GM23248 (cell line): ENCODE data around the gene PIM1. TPM values are rescaled to one million over a fixed set of nuclear protein-coding genes. Genes with fewer than 3 reads are reported as not detected.

ENCODE experiments used
- DNase-seq: peaks from one replicate; pipeline ENCODE4 v3.0.0-alpha.2; 2015
- H2AFZ ChIP-seq: fragments of 200-600 bp; sonication (generic); 2 replicates; pipeline ENCODE4 v1.6.1; 2016; ENCODE audit warnings: antibody characterized with exemption
- H3F3A ChIP-seq: fragments of 200-600 bp; sonication (generic); 2 replicates; pipeline ENCODE4 v1.6.1; 2016; ENCODE audit warnings: mild to moderate bottlenecking, antibody characterized with exemption, mixed run types; ENCODE audit not compliant: insufficient read depth
- H3K27ac ChIP-seq: fragments of 200-600 bp; sonication (generic); 2 replicates; pipeline ENCODE4 v1.5.1; 2016; ENCODE audit warnings: mild to moderate bottlenecking
- H3K27me3 ChIP-seq: fragments of 200-600 bp; sonication (generic); replicated peaks from 2 replicates; pipeline ENCODE4 v1.6.1; 2016; ENCODE audit warnings: mild to moderate bottlenecking; ENCODE audit not compliant: insufficient read depth
- H3K36me3 ChIP-seq: fragments of 200-600 bp; sonication (generic); 2 replicates; pipeline ENCODE4 v1.6.1; 2016; ENCODE audit warnings: low read depth, mild to moderate bottlenecking
- H3K4me1 ChIP-seq: fragments of 200-600 bp; sonication (generic); 2 replicates; pipeline ENCODE4 v1.6.1; 2016; ENCODE audit warnings: mild to moderate bottlenecking; ENCODE audit not compliant: insufficient read depth
- H3K4me2 ChIP-seq: fragments of 200-600 bp; sonication (generic); one replicate; pipeline ENCODE4 v1.6.1; 2016; ENCODE audit warnings: mild to moderate bottlenecking; ENCODE audit not compliant: unreplicated experiment
- H3K4me3 ChIP-seq: fragments of 200-600 bp; sonication (generic); 2 replicates; pipeline ENCODE4 v1.5.1; 2016; ENCODE audit warnings: mild to moderate bottlenecking
- H3K79me2 ChIP-seq: fragments of 200-600 bp; sonication (generic); 2 replicates; pipeline ENCODE4 v1.6.1; 2016; ENCODE audit warnings: mild to moderate bottlenecking; ENCODE audit not compliant: insufficient read depth
- H3K9ac ChIP-seq: fragments of 200-600 bp; sonication (generic); 2 replicates; pipeline ENCODE4 v1.6.1; 2016; ENCODE audit warnings: mild to moderate bottlenecking
- H3K9me2 ChIP-seq: fragments of 200-600 bp; sonication (generic); 2 replicates; pipeline ENCODE4 v1.6.1; 2016; ENCODE audit warnings: mixed run types, mild to moderate bottlenecking, moderate library complexity; ENCODE audit not compliant: insufficient read depth
- H3K9me3 ChIP-seq: fragments of 200-600 bp; sonication (generic); one replicate; pipeline ENCODE4 v1.6.1; 2017; ENCODE audit warnings: low read depth
- H4K20me1 ChIP-seq: fragments of 200-600 bp; sonication (generic); 2 replicates; pipeline ENCODE4 v1.6.0; 2016; ENCODE audit not compliant: insufficient read depth
- EZH2 ChIP-seq: fragments of 200-600 bp; sonication (generic); IDR thresholded peaks from 2 replicates; pipeline ENCODE4 v1.6.1; 2018; ENCODE audit warnings: antibody characterized with exemption, mild to moderate bottlenecking; ENCODE audit not compliant: insufficient read depth, poor library complexity, severe bottlenecking
- EZH2phosphoT487 ChIP-seq: fragments of 200-600 bp; sonication (generic); IDR thresholded peaks from 2 replicates; pipeline ENCODE4 v1.6.1; 2018; ENCODE audit warnings: antibody characterized with exemption, moderate library complexity, mild to moderate bottlenecking, low read depth; ENCODE audit not compliant: insufficient read depth
- WGBS, 2 experiments: methylation state at CpG; one replicate each; pipeline ENCODE4 v1.1.6; 2015 to 2017; ENCODE audit warnings: low lambda C conversion rate in 2 of 2, low coverage in 1 of 2; ENCODE audit errors: missing lambda C conversion rate in 2 of 2; 5-methylcytosine and 5-hydroxymethylcytosine counted together
- in situ Hi-C: fragments of 300-500 bp; cut with MboI; formaldehyde crosslinking; loops from 2 replicates; pipeline ENCODE4 v1.15.0; 2020
- polyA plus RNA-seq: library from polyadenylated mRNA; unstranded; fragments of >200 nt; fragmentation: Nextera tagmentation; extraction: Ambion mirVana; gene quantifications from 2 replicates; pipeline ENCODE4 v1.2.1, GENCODE V29; 2016
- total RNA-seq: library from RNA; depleted of rRNA; stranded (reverse); fragments of >200 nt; shearing (Covaris generic); gene quantifications from 2 replicates; pipeline ENCODE4 v1.2.3, GENCODE V29; 2014

PIM1 gene
- total and polyA plus RNA-seq, 2 experiments from 2014 or later = 12.0 to 15.5 TPM

GRCh38 chr6:37201726-37202125, 31.8 kb downstream of the PIM1 start:
- H3K27ac ChIP-seq = no peak overlapping the region
- no peaks in the 10 kb centered on the region for H3K9me3 ChIP-seq
- H3F3A ChIP-seq = no peaks in the 10 kb centered on the region
- H3K27me3 ChIP-seq = no peaks in the 10 kb centered on the region
- 91 to 92% methylated on average over 1 of the region's 1 CpG for whole genome bisulfite sequencing, 2 experiments
- H3K79me2 ChIP-seq = no peaks in the 10 kb centered on the region
- in situ Hi-C loops = loop anchor here (25.0 kb wide), 1 partner anchor 314 kb away; the partner anchor contains the start of gene C6orf89
- H4K20me1 ChIP-seq = no peaks in the 10 kb centered on the region; the same call in 1 of the 2 replicates
- H3K4me2 ChIP-seq = no peak overlapping the region
- no peak overlapping the region for H3K9ac ChIP-seq
- no peak for DNase-seq
- H3K4me3 ChIP-seq = no peak overlapping the region
- no peaks in the 10 kb centered on the region for H3K36me3 ChIP-seq
- no peaks in the 10 kb centered on the region for H3K9me2 ChIP-seq
- H2AFZ ChIP-seq = no peak overlapping the region
- TF ChIP-seq EZH2 (no peak), EZH2phosphoT487 (no peak)
- H3K4me1 ChIP-seq = 0 out of 2 replicates have a peak, but pooled peaks cover 6% of the 10 kb centered on the region

- 64 to 65% methylated on average over 7 of the region's 7 CpGs for WGBS, 2 experiments
- H3K9me2 ChIP-seq = no peaks in the 10 kb centered on the region
- DNase-seq = no peak
- H3K4me2 ChIP-seq = no peak overlapping the region
- H3K9me3 ChIP-seq = no peaks in the 10 kb centered on the region
- H3K4me1 ChIP-seq = 0 out of 2 replicates have a peak, but pooled peaks cover 6% of the 10 kb centered on the region
- no peaks in the 10 kb centered on the region for H3F3A ChIP-seq
- H2AFZ ChIP-seq = no peak overlapping the region
- TF ChIP-seq EZH2 (no peak), EZH2phosphoT487 (no peak)
- H3K27me3 ChIP-seq = no peaks in the 10 kb centered on the region
- in situ Hi-C loops = loop anchor here (25.0 kb wide), 1 partner anchor 316 kb away; the partner anchor contains the start of gene C6orf89
- no peaks in the 10 kb centered on the region for H3K36me3 ChIP-seq
- H3K79me2 ChIP-seq = no peaks in the 10 kb centered on the region
- H3K4me3 ChIP-seq = no peak overlapping the region
- H3K9ac ChIP-seq = no peak overlapping the region
- H3K27ac ChIP-seq = no peak overlapping the region
- no peaks in the 10 kb centered on the region; the same call in 1 of the 2 replicates for H4K20me1 ChIP-seq
Observed at GRCh38 chr6:37202788-37203491, 33.0 kb downstream of the PIM1 start.

- Histone ChIP-seq H3K9me2 (no peaks in the 10 kb centered on the region), H3K4me1 (0 out of 2 replicates have a peak, but pooled peaks cover 6% of the 10 kb centered on the region), H3K4me3 (no peak overlapping the region), H3K27ac (no peak overlapping the region), H3F3A (no peaks in the 10 kb centered on the region), H3K9ac (no peak overlapping the region), H2AFZ (no peak overlapping the region), H3K36me3 (no peaks in the 10 kb centered on the region), H3K27me3 (no peaks in the 10 kb centered on the region), H3K4me2 (no peak overlapping the region), H3K79me2 (no peaks in the 10 kb centered on the region), H3K9me3 (no peaks in the 10 kb centered on the region), H4K20me1 (no peaks in the 10 kb centered on the region; the same call in 1 of the 2 replicates)
- in situ Hi-C loops = loop anchor here (25.0 kb wide), 1 partner anchor 317 kb away; the partner anchor contains the start of gene C6orf89
- peak; percentile 58 for DNase-seq
- no peak for TF ChIP-seq EZH2
- no peak for TF ChIP-seq EZH2phosphoT487
- 69 to 71% methylated on average over 7 of the region's 7 CpGs for WGBS, 2 experiments
Observed at GRCh38 chr6:37204014-37204751, 34.2 kb downstream of the PIM1 start.

- no peaks in the 10 kb centered on the region for H3K9me3 ChIP-seq
- DNase-seq = no peak
- H3K27ac ChIP-seq = no peak overlapping the region
- 0 out of 2 replicates have a peak, but pooled peaks cover 6% of the 10 kb centered on the region for H3K4me1 ChIP-seq
- WGBS, 2 experiments = 76 to 81% methylated on average over 11 to 13 of the region's 13 CpGs
- in situ Hi-C loops = loop anchor here (25.0 kb wide), 1 partner anchor 318 kb away; the partner anchor contains the start of gene C6orf89
- H3K79me2 ChIP-seq = no peaks in the 10 kb centered on the region
- H3K9ac ChIP-seq = no peak overlapping the region
- TF ChIP-seq EZH2phosphoT487 = no peak
- TF ChIP-seq EZH2 = no peak
- no peak overlapping the region for H3K4me3 ChIP-seq
- no peaks in the 10 kb centered on the region for H3K36me3 ChIP-seq
- H2AFZ ChIP-seq = no peak overlapping the region
- H3F3A ChIP-seq = no peaks in the 10 kb centered on the region
- H3K27me3 ChIP-seq = no peaks in the 10 kb centered on the region
- H4K20me1 ChIP-seq = no peaks in the 10 kb centered on the region; the same call in 1 of the 2 replicates
- no peak overlapping the region for H3K4me2 ChIP-seq
- no peaks in the 10 kb centered on the region for H3K9me2 ChIP-seq
Observed at GRCh38 chr6:37205175-37205996, 35.4 kb downstream of the PIM1 start.
